ENCODE data around the gene TENM4.

The TENM4 gene

GRCh38 chr11:79045800-79046304 lies 395.0 kb downstream of the TENM4 start:
- DNase-seq: peak in 1 of 3 experiments; percentile 23

GRCh38 chr11:79045018-79045799 lies 395.6 kb downstream of the TENM4 start:
- DNase-seq: peak in 1 of 3 experiments; percentile 27

GRCh38 chr11:79044201-79044600 lies 396.6 kb downstream of the TENM4 start:
- peak in 1 of 3 experiments; percentile 42 for DNase-seq

GRCh38 chr11:79043726-79044125 lies 397.1 kb downstream of the TENM4 start:
- DNase-seq: no peak

- no peak for DNase-seq
These were observed 398.0 kb downstream of the TENM4 start for GRCh38 chr11:79042824-79043223.

GRCh38 chr11:79040348-79040747 lies 400.5 kb downstream of the TENM4 start:
- no peak for DNase-seq

GRCh38 chr11:79039122-79039521 lies 401.7 kb downstream of the TENM4 start:
- no peak for DNase-seq

- no peak for DNase-seq
These were observed 404.9 kb downstream of the TENM4 start for GRCh38 chr11:79035881-79036280.

GRCh38 chr11:79033833-79034232 lies 407.0 kb downstream of the TENM4 start:
- DNase-seq: no peak

GRCh38 chr11:79030448-79030847 lies 410.4 kb downstream of the TENM4 start:
- DNase-seq: no peak

GRCh38 chr11:79028225-79028624 lies 412.6 kb downstream of the TENM4 start:
- no peak for DNase-seq

GRCh38 chr11:79026803-79027445 lies 413.9 kb downstream of the TENM4 start:
- no peak for DNase-seq

GRCh38 chr11:79025622-79026021 lies 415.2 kb downstream of the TENM4 start:
- DNase-seq: no peak

GRCh38 chr11:79025097-79025496 lies 415.7 kb downstream of the TENM4 start:
- DNase-seq: no peak

- DNase-seq: no peak
These were observed 418.6 kb downstream of the TENM4 start for GRCh38 chr11:79022265-79022664.

GRCh38 chr11:79021601-79022000 lies 419.2 kb downstream of the TENM4 start:
- DNase-seq: no peak

GRCh38 chr11:79019975-79020374 lies 420.9 kb downstream of the TENM4 start:
- DNase-seq: no peak

- DNase-seq: no peak
These were observed 421.6 kb downstream of the TENM4 start for GRCh38 chr11:79019277-79019676.

GRCh38 chr11:79018371-79018849 lies 422.4 kb downstream of the TENM4 start:
- no peak for DNase-seq

- no peak for DNase-seq
These were observed 423.0 kb downstream of the TENM4 start for GRCh38 chr11:79017811-79018210.

- DNase-seq: no peak
These were observed 427.3 kb downstream of the TENM4 start for GRCh38 chr11:79013509-79013908.

- DNase-seq: no peak
These were observed 429.5 kb downstream of the TENM4 start for GRCh38 chr11:79011357-79011756.

- DNase-seq: peak in 1 of 3 experiments; percentile 62
These were observed 432.9 kb downstream of the TENM4 start for GRCh38 chr11:79007771-79008402.

GRCh38 chr11:79006854-79007253 lies 434.0 kb downstream of the TENM4 start:
- DNase-seq: no peak

Data from NCI-H1417 (cell line).